Nephron (organoid): ENCODE data around the gene AIFM2.

Experiments used
- H3K27ac Mint-ChIP-seq, 3 experiments: 2 replicates each; pipeline ENCODE4 v1.8.0; 2020; ENCODE audit warnings: mixed read lengths in 3 of 3, mild to moderate bottlenecking in 2 of 3, moderate library complexity in 1 of 3
- H3K27me3 Mint-ChIP-seq: 2 replicates; pipeline ENCODE4 v1.8.0; 2021; ENCODE audit warnings: low read depth, mild to moderate bottlenecking, moderate library complexity, mixed read lengths
- H3K36me3 Mint-ChIP-seq: 2 replicates; pipeline ENCODE4 v1.8.0; 2020; ENCODE audit warnings: low read depth, mixed read lengths
- H3K4me1 Mint-ChIP-seq: 2 replicates; pipeline ENCODE4 v1.8.0; 2020; ENCODE audit warnings: mixed read lengths
- H3K4me3 Mint-ChIP-seq, 3 experiments: 2 replicates each; pipeline ENCODE4 v1.8.0; 2020; ENCODE audit warnings: mild to moderate bottlenecking in 3 of 3, mixed read lengths in 3 of 3, moderate library complexity in 2 of 3
- H3K9me3 Mint-ChIP-seq: 2 replicates; pipeline ENCODE4 v1.8.0; 2020; ENCODE audit warnings: mixed read lengths
- TF ChIP-seq, protein P1 (sequence below), 3 experiments: fragments of 200-600 bp; sonication (generic); IDR thresholded peaks; one replicate each; pipeline ENCODE4 v1.5.0; 2021; ENCODE audit warnings: antibody characterized with exemption in 3 of 3; ENCODE audit not compliant: unreplicated experiment in 3 of 3

AIFM2 gene

GRCh38 chr10:70097459-70097858 is 35.2 kb downstream of the AIFM2 start:
- H3K4me1 Mint-ChIP-seq = peaks cover 5% of the 10 kb centered on the region
- H3K27ac Mint-ChIP-seq = no peak overlapping the region
- no peaks in the 10 kb centered on the region for H3K27me3 Mint-ChIP-seq
- no peak overlapping the region for H3K4me3 Mint-ChIP-seq
- H3K36me3 Mint-ChIP-seq = peaks cover 89% of the 10 kb centered on the region
- TF ChIP-seq, protein P1, sequence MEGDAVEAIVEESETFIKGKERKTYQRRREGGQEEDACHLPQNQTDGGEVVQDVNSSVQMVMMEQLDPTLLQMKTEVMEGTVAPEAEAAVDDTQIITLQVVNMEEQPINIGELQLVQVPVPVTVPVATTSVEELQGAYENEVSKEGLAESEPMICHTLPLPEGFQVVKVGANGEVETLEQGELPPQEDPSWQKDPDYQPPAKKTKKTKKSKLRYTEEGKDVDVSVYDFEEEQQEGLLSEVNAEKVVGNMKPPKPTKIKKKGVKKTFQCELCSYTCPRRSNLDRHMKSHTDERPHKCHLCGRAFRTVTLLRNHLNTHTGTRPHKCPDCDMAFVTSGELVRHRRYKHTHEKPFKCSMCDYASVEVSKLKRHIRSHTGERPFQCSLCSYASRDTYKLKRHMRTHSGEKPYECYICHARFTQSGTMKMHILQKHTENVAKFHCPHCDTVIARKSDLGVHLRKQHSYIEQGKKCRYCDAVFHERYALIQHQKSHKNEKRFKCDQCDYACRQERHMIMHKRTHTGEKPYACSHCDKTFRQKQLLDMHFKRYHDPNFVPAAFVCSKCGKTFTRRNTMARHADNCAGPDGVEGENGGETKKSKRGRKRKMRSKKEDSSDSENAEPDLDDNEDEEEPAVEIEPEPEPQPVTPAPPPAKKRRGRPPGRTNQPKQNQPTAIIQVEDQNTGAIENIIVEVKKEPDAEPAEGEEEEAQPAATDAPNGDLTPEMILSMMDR (IDR thresholded peaks at IDR 0.05; ENCODE audit: unreplicated experiment in 3 of 3) = no peak
- no peaks in the 10 kb centered on the region for H3K9me3 Mint-ChIP-seq

GRCh38 chr10:70096705-70097420 is 35.8 kb downstream of the AIFM2 start:
- Mint-ChIP-seq H3K9me3 (no peaks in the 10 kb centered on the region), H3K4me1 (peaks cover 5% of the 10 kb centered on the region)

GRCh38 chr10:70096016-70096704 is 36.5 kb downstream of the AIFM2 start:
- Mint-ChIP-seq H3K4me1 (peaks cover 5% of the 10 kb centered on the region), H3K9me3 (no peaks in the 10 kb centered on the region), H3K36me3 (peaks cover 88% of the 10 kb centered on the region), H3K4me3 (no peak overlapping the region), H3K27me3 (no peaks in the 10 kb centered on the region), H3K27ac (no peak overlapping the region)
- TF ChIP-seq, protein P1 (IDR thresholded peaks at IDR 0.05; ENCODE audit: unreplicated experiment in 3 of 3) = no peak

More at GRCh38 chr10:70096705-70097420, 35.8 kb downstream of the AIFM2 start:
- H3K4me3 Mint-ChIP-seq = no peak overlapping the region
- TF ChIP-seq, protein P1 (IDR thresholded peaks at IDR 0.05; ENCODE audit: unreplicated experiment in 3 of 3) = no peak
- peaks cover 90% of the 10 kb centered on the region for H3K36me3 Mint-ChIP-seq
- H3K27ac Mint-ChIP-seq = no peak overlapping the region
- no peaks in the 10 kb centered on the region for H3K27me3 Mint-ChIP-seq

DNA sequence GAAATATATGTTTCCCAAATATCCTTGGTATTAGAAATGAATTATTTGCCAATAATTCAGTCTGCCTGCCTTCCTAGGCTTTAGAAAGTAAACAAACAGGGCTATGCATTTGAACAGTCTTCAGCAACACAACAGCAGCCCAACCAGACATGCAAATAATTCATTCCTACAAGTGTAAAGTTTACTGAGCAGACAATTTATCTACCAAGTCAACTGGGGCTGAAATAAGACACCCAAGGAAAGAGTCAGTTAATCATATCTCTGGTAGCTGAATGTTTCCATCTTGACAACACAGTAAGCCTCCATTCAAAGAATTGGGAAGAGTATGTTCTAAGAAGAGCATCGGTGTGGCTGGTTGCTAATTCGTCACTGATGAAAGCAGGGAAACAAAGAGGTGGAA is 38.4 kb downstream of the AIFM2 start:
- Mint-ChIP-seq H3K9me3 (no peaks in the 10 kb centered on the region), H3K4me1 (peaks cover 5% of the 10 kb centered on the region), H3K27ac (peak overlapping the region; percentile 18 to 64 (median 22)), H3K4me3 (no peak overlapping the region), H3K36me3 (peaks cover 85% of the 10 kb centered on the region), H3K27me3 (no peaks in the 10 kb centered on the region)
- TF ChIP-seq, protein P1 (IDR thresholded peaks at IDR 0.05; ENCODE audit: unreplicated experiment in 3 of 3) = no peak

GRCh38 chr10:70093335-70093944 is 39.2 kb downstream of the AIFM2 start:
- Mint-ChIP-seq H3K27ac (peak overlapping the region in 2 of 3 experiments; percentile 18 to 64), H3K4me3 (no peak overlapping the region), H3K27me3 (no peaks in the 10 kb centered on the region), H3K36me3 (peaks cover 78% of the 10 kb centered on the region), H3K4me1 (peaks cover 5% of the 10 kb centered on the region), H3K9me3 (no peaks in the 10 kb centered on the region)
- TF ChIP-seq, protein P1 (IDR thresholded peaks at IDR 0.05; ENCODE audit: unreplicated experiment in 3 of 3) = no peak
